ENCODE results near the gene FRMD6.

Gene FRMD6

DNA sequence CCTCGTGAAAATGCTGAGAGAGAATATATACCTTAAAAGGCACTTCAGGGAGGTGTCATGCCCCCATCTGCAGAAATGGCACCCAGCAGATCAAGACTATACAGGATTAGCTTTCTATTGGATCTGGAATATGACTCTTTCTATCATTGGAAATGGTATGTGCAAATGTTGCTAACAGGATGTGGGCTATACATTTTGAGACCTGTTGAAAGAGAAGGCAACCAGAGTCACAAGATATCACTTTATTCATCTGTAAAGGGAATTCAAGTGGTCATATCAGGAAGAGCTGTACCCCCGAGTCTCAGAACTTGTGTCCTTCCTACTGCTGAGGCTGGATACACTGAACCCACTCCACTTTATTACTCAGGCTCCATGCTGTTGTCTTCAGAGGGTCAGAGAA, 46.1 kb upstream of the FRMD6 start:
- no peaks in the 10 kb centered on the region for H3K4me1 ChIP-seq (ENCODE audit: control insufficient read depth, low read length)

DNA sequence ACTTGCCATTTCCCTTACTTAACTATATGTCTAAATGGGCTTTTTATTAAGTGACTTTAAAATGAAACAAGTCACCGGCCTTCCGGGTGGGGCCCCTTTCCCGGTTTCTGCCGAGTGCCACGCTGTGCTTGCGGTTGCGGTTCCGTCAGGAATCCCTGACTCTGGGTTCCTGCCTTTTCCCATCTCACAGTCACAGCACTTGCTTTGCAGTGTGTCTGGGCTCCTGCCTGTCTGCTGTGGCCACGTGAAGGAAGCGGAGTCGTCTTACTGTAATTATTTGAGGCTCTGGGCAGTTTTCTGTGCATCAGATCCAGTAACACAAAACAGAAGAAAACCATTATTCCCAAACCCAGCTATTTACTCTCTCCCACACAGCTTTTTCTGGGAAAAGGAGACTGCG, 44.0 kb upstream of the FRMD6 start:
- no peaks in the 10 kb centered on the region for H3K79me2 ChIP-seq (ENCODE audit: control insufficient read depth, low read length)
- no peak overlapping the region for H3K4me2 ChIP-seq (ENCODE audit: low read length)
- H3K4me1 ChIP-seq (ENCODE audit: control insufficient read depth, low read length): no peaks in the 10 kb centered on the region
- no peaks in the 10 kb centered on the region for H3K36me3 ChIP-seq (ENCODE audit: control insufficient read depth, low read length)
- H3K27me3 ChIP-seq (ENCODE audit: control insufficient read depth, low read length): no peaks in the 10 kb centered on the region
- no peaks in the 10 kb centered on the region for H3K9me2 ChIP-seq (replicated peaks; ENCODE audit: control insufficient read depth, low read length)
- H3F3A ChIP-seq (ENCODE audit: control insufficient read depth, insufficient read depth): no peaks in the 10 kb centered on the region
- no peaks in the 10 kb centered on the region for H3K9me3 ChIP-seq (ENCODE audit: control insufficient read depth, insufficient read depth, low read length)
- no peak overlapping the region for H3K27ac ChIP-seq (ENCODE audit: low read depth, low read length)
- H4K20me1 ChIP-seq (ENCODE audit: control insufficient read depth, insufficient read depth, low read depth, low read length): no peaks in the 10 kb centered on the region
- no peak overlapping the region for H3K4me3 ChIP-seq (ENCODE audit: low read length)
- no peak for TF ChIP-seq EZH2phosphoT487 (IDR thresholded peaks at IDR 0.05; ENCODE audit: borderline replicate concordance, low read length)

More for the DNA sequence above, 46.1 kb upstream of the FRMD6 start:
- Histone ChIP-seq H3K9me2 (replicated peaks; ENCODE audit: control insufficient read depth, low read length) (no peaks in the 10 kb centered on the region), H4K20me1 (ENCODE audit: control insufficient read depth, insufficient read depth, low read depth, low read length) (no peaks in the 10 kb centered on the region), H3F3A (ENCODE audit: control insufficient read depth, insufficient read depth) (no peaks in the 10 kb centered on the region), H3K27me3 (ENCODE audit: control insufficient read depth, low read length) (no peaks in the 10 kb centered on the region), H3K4me2 (ENCODE audit: low read length) (no peak overlapping the region), H3K79me2 (ENCODE audit: control insufficient read depth, low read length) (no peaks in the 10 kb centered on the region), H3K27ac (ENCODE audit: low read depth, low read length) (no peak overlapping the region), H3K9me3 (ENCODE audit: control insufficient read depth, insufficient read depth, low read length) (no peaks in the 10 kb centered on the region), H3K36me3 (ENCODE audit: control insufficient read depth, low read length) (no peaks in the 10 kb centered on the region), H3K4me3 (ENCODE audit: low read length) (no peak overlapping the region)
- TF ChIP-seq, protein P1, sequence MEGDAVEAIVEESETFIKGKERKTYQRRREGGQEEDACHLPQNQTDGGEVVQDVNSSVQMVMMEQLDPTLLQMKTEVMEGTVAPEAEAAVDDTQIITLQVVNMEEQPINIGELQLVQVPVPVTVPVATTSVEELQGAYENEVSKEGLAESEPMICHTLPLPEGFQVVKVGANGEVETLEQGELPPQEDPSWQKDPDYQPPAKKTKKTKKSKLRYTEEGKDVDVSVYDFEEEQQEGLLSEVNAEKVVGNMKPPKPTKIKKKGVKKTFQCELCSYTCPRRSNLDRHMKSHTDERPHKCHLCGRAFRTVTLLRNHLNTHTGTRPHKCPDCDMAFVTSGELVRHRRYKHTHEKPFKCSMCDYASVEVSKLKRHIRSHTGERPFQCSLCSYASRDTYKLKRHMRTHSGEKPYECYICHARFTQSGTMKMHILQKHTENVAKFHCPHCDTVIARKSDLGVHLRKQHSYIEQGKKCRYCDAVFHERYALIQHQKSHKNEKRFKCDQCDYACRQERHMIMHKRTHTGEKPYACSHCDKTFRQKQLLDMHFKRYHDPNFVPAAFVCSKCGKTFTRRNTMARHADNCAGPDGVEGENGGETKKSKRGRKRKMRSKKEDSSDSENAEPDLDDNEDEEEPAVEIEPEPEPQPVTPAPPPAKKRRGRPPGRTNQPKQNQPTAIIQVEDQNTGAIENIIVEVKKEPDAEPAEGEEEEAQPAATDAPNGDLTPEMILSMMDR (IDR thresholded peaks at IDR 0.05; ENCODE audit: low read depth, low read length, poor library complexity, severe bottlenecking): no peak
- no peak for TF ChIP-seq EZH2phosphoT487 (IDR thresholded peaks at IDR 0.05; ENCODE audit: borderline replicate concordance, low read length)

DNA sequence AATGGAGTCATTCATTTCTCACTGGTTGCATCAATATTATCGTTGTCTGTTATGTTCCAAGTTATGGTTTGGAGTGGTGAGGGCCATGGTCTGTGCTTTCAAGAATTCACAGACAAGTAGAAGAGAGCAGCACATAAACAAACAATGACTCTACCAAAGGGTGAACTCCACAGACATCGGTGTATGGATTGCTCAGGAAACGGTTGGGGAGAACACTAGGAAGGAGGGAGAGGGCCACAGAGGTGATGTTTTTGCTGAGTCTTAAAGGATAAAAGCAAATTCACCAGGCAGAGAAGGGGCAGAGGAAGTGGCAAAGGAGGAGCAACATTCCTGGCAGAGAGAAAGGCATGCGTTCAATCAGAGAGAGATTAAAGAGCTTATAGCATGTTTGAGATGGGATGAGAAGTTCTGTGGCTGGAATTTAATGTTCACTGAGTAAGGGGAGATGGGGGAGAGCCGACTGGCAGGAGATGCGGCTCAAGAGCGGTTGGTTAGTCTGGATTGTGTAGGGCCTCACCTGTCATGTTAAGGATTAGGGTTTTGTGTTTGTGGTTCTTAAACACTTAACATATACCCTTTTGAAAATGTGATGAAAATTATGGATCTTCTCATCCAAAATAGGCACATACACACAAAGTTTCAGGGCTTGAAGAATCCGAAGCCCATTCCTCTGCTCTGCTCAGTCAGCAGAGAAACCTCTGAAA, 42.3 kb upstream of the FRMD6 start:
- no peaks in the 10 kb centered on the region for H3K9me3 ChIP-seq (ENCODE audit: control insufficient read depth, insufficient read depth, low read length)
- no peaks in the 10 kb centered on the region for H3K79me2 ChIP-seq (ENCODE audit: control insufficient read depth, low read length)
- H3K27ac ChIP-seq (ENCODE audit: low read depth, low read length): no peak overlapping the region
- no peaks in the 10 kb centered on the region for H3K36me3 ChIP-seq (ENCODE audit: control insufficient read depth, low read length)
- H4K20me1 ChIP-seq (ENCODE audit: control insufficient read depth, insufficient read depth, low read depth, low read length): no peaks in the 10 kb centered on the region
- no peak overlapping the region for H3K4me3 ChIP-seq (ENCODE audit: low read length)
- no peaks in the 10 kb centered on the region for H3K9me2 ChIP-seq (replicated peaks; ENCODE audit: control insufficient read depth, low read length)
- TF ChIP-seq, protein P1 (IDR thresholded peaks at IDR 0.05; ENCODE audit: low read depth, low read length, poor library complexity, severe bottlenecking): no peak
- TF ChIP-seq EZH2phosphoT487 (IDR thresholded peaks at IDR 0.05; ENCODE audit: borderline replicate concordance, low read length): no peak
- no peak overlapping the region for H3K4me2 ChIP-seq (ENCODE audit: low read length)
- no peaks in the 10 kb centered on the region for H3K27me3 ChIP-seq (ENCODE audit: control insufficient read depth, low read length)
- H3F3A ChIP-seq (ENCODE audit: control insufficient read depth, insufficient read depth): no peaks in the 10 kb centered on the region
- H3K4me1 ChIP-seq (ENCODE audit: control insufficient read depth, low read length): no peaks in the 10 kb centered on the region

DNA sequence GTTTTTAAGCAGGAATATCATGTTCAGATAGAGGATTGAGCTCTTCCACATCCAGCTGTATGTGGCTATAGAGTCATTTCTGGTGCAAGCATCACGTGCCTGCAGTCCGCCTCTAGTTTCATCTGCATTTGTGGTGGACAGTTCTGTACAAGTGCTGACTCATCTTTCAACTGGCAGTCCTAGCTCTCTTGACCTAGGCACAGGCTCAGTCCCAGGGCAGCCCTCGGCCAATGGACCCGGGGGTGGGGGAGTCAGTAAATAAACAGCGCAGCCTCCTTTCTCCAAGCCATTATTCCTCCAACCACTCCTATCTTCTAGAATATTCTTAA, 41.8 kb upstream of the FRMD6 start:
- Histone ChIP-seq H3K4me3 (ENCODE audit: low read length) (no peak overlapping the region), H3K9me2 (replicated peaks; ENCODE audit: control insufficient read depth, low read length) (no peaks in the 10 kb centered on the region), H3F3A (ENCODE audit: control insufficient read depth, insufficient read depth) (no peaks in the 10 kb centered on the region), H3K4me2 (ENCODE audit: low read length) (no peak overlapping the region), H3K79me2 (ENCODE audit: control insufficient read depth, low read length) (no peaks in the 10 kb centered on the region), H3K27me3 (ENCODE audit: control insufficient read depth, low read length) (no peaks in the 10 kb centered on the region), H4K20me1 (ENCODE audit: control insufficient read depth, insufficient read depth, low read depth, low read length) (no peaks in the 10 kb centered on the region), H3K4me1 (ENCODE audit: control insufficient read depth, low read length) (no peaks in the 10 kb centered on the region), H3K36me3 (ENCODE audit: control insufficient read depth, low read length) (no peaks in the 10 kb centered on the region), H3K9me3 (ENCODE audit: control insufficient read depth, insufficient read depth, low read length) (no peaks in the 10 kb centered on the region), H3K27ac (ENCODE audit: low read depth, low read length) (no peak overlapping the region)
- TF ChIP-seq, protein P1 (IDR thresholded peaks at IDR 0.05; ENCODE audit: low read depth, low read length, poor library complexity, severe bottlenecking): no peak
- TF ChIP-seq EZH2phosphoT487 (IDR thresholded peaks at IDR 0.05; ENCODE audit: borderline replicate concordance, low read length): no peak

All from DOHH2 (cell line).